CD8-positive, alpha-beta memory T cell (primary cell): Measurements from ENCODE around the gene LGI2. TPM values are rescaled to one million over a fixed set of nuclear protein-coding genes. Genes with fewer than 3 reads are reported as not detected.

Experiments
- CTCF ChIA-PET: fragments of 350-600 bp; sonication (Branson Sonifier 250); formaldehyde crosslinking; loops from one replicate; lab custom pipeline; 2021; ENCODE audit warnings: antibody characterized with exemption; lab: Charles Lee
- POLR2A ChIA-PET: fragments of 350-600 bp; sonication (Branson Sonifier 250); formaldehyde crosslinking; loops from one replicate; lab custom pipeline; 2021; ENCODE audit warnings: antibody characterized with exemption; lab: Charles Lee
- DNase-seq, 5 donors: peaks; one replicate each; pipeline versions ENCODE4 v3.0.0 to v3.0.0-alpha.2; 2020 to 2022; ENCODE audit warnings: mixed read lengths in 1 of 5
- H3K27ac ChIP-seq: one replicate; pipeline ENCODE4 v1.7.0; 2013; ENCODE audit warnings: low read depth, mild to moderate bottlenecking, low read length, moderate library complexity
- H3K27me3 ChIP-seq: 2 replicates; pipeline ENCODE4 v1.7.0; 2013; ENCODE audit warnings: low read length, mild to moderate bottlenecking; ENCODE audit not compliant: insufficient read depth, poor library complexity, severe bottlenecking
- H3K36me3 ChIP-seq: 2 replicates; pipeline ENCODE4 v1.7.0; 2013; ENCODE audit warnings: mild to moderate bottlenecking, low read length, moderate library complexity; ENCODE audit not compliant: insufficient read depth
- H3K4me1 ChIP-seq: 2 replicates; pipeline ENCODE4 v1.7.0; 2013; ENCODE audit warnings: mild to moderate bottlenecking, low read length, moderate library complexity; ENCODE audit not compliant: insufficient read depth
- H3K4me3 ChIP-seq: 2 replicates; pipeline ENCODE4 v1.7.0; 2013; ENCODE audit warnings: mild to moderate bottlenecking, low read length
- H3K9me3 ChIP-seq: 2 replicates; pipeline ENCODE4 v1.7.0; 2013; ENCODE audit warnings: mild to moderate bottlenecking, low read length
- H3K27ac Mint-ChIP-seq, 8 donors: one replicate each; pipeline ENCODE4 v1.8.0; 2020 to 2021; ENCODE audit warnings: mixed read lengths in 8 of 8, mild to moderate bottlenecking in 6 of 8, inconsistent platforms in 3 of 8, moderate library complexity in 3 of 8
- H3K27me3 Mint-ChIP-seq, 2 donors: one replicate each; pipeline ENCODE4 v1.8.0; 2020 to 2021; ENCODE audit warnings: mixed read lengths in 2 of 2, mild to moderate bottlenecking in 1 of 2, moderate library complexity in 1 of 2
- H3K36me3 Mint-ChIP-seq, 3 donors: one replicate each; pipeline ENCODE4 v1.8.0; 2020 to 2021; ENCODE audit warnings: mixed read lengths in 3 of 3, inconsistent platforms in 1 of 3, mild to moderate bottlenecking in 1 of 3
- H3K4me1 Mint-ChIP-seq, 3 donors: one replicate each; pipeline ENCODE4 v1.8.0; 2020 to 2021; ENCODE audit warnings: mixed read lengths in 3 of 3, inconsistent platforms in 1 of 3, mild to moderate bottlenecking in 1 of 3
- H3K4me3 Mint-ChIP-seq, 7 donors: one replicate each; pipeline ENCODE4 v1.8.0; 2020 to 2021; ENCODE audit warnings: mixed read lengths in 7 of 7, mild to moderate bottlenecking in 6 of 7, moderate library complexity in 4 of 7, inconsistent platforms in 2 of 7
- H3K9me3 Mint-ChIP-seq, 5 donors: one replicate each; pipeline ENCODE4 v1.8.0; 2020 to 2022; ENCODE audit warnings: mixed read lengths in 5 of 5, mild to moderate bottlenecking in 3 of 5, moderate library complexity in 2 of 5, inconsistent platforms in 1 of 5
- polyA plus RNA-seq: library from polyadenylated mRNA; unstranded; fragments of 300-500 nt; fragmentation: Illumina TruSeq; gene quantifications from one replicate; pipeline ENCODE4 v1.2.3, GENCODE V29; 2021
- total RNA-seq, 2 experiments: library from RNA; stranded (reverse); gene quantifications; one replicate each; pipeline ENCODE4 v1.2.3, GENCODE V29; 2021

Gene LGI2
- total and polyA plus RNA-seq, 3 experiments from 2014 or later, result not detected

GRCh38 chr4:24949970-24950369 lies 80.8 kb downstream of the LGI2 start:
- H3K9me3 ChIP-seq, result no peaks in the 10 kb centered on the region
- ChIA-PET CTCF (no interaction called here), POLR2A (no interaction called here)
- H3K27ac ChIP-seq, result no peak overlapping the region
- no peaks in the 10 kb centered on the region for H3K27me3 ChIP-seq
- Mint-ChIP-seq H3K4me3 (no peak overlapping the region), H3K27me3 (no peaks in the 10 kb centered on the region), H3K4me1 (no peaks in the 10 kb centered on the region), H3K36me3 (peaks cover 0 to 5% (median 0%) of the 10 kb centered on the region in 3 donors), H3K27ac (no peak overlapping the region), H3K9me3 (peaks cover 0 to 14% (median 8%) of the 10 kb centered on the region in 5 donors)
- no peaks in the 10 kb centered on the region for H3K36me3 ChIP-seq
- DNase-seq, result no peak
- no peak overlapping the region for H3K4me3 ChIP-seq
- no peaks in the 10 kb centered on the region for H3K4me1 ChIP-seq

Other genes starting within 250 kb of the LGI2 start
- gene SOD3, start 235.4 kb downstream of the LGI2 start, total RNA-seq, result not detected
- not detected for gene SOD3, start 235.4 kb downstream of the LGI2 start, polyA plus RNA-seq
- under 1 TPM; 0.07 to 0.28 TPM for gene CCDC149, start 117.9 kb downstream of the LGI2 start, total RNA-seq
- not detected for gene CCDC149, start 117.9 kb downstream of the LGI2 start, polyA plus RNA-seq
- 10 to 100 TPM in 1 of 2 experiments, 1 to 10 TPM in 1; 8.6 to 10.0 TPM for gene SEPSECS, start 129.5 kb upstream of the LGI2 start, total RNA-seq
- gene SEPSECS, start 129.5 kb upstream of the LGI2 start, polyA plus RNA-seq, result 3.1 TPM
- gene PI4K2B, start 203.1 kb upstream of the LGI2 start, total RNA-seq, result 10 to 100 TPM; 38.1 to 38.9 TPM
- gene PI4K2B, start 203.1 kb upstream of the LGI2 start, polyA plus RNA-seq, result 9.7 TPM